Spleen (tissue), 11 donors: ENCODE results near the gene RORB. TPM values are rescaled to one million over a fixed set of nuclear protein-coding genes. Genes with fewer than 3 reads are reported as not detected.
A peak's percentile ranks its signal among the peaks of the same experiment; 100 is the strongest.

Experiments used
- DNase-seq: peaks from one replicate; pipeline ENCODE4 v3.0.0-alpha.2; 2020
- H3K27ac ChIP-seq, 8 donors: fragments of 200-600 bp; sonication (generic) in 7 of 8; 1 replicate in 4 of 8; 2 replicates in 4 of 8; pipeline versions ENCODE4 v1.5.0 to v1.8.0; 2016 to 2021; ENCODE audit warnings: inconsistent platforms in 4 of 8, mild to moderate bottlenecking in 4 of 8, moderate library complexity in 1 of 8
- H3K27me3 ChIP-seq, 7 donors: fragments of 200-600 bp; sonication (generic) in 6 of 7; replicated peaks in 1 of 7; 1 replicate in 4 of 7; 2 replicates in 3 of 7; pipeline versions ENCODE4 v1.5.0 to v1.8.0; 2016 to 2021; ENCODE audit warnings: inconsistent platforms in 3 of 7, mild to moderate bottlenecking in 1 of 7
- H3K36me3 ChIP-seq, 6 donors: fragments of 200-600 bp; sonication (generic) in 5 of 6; 1 replicate in 4 of 6; 2 replicates in 2 of 6; pipeline versions ENCODE4 v1.5.0 to v1.8.0; 2016 to 2021; ENCODE audit warnings: inconsistent platforms in 2 of 6
- H3K4me1 ChIP-seq, 6 donors: fragments of 200-600 bp; sonication (generic) in 5 of 6; 1 replicate in 3 of 6; 2 replicates in 3 of 6; pipeline versions ENCODE4 v1.5.0 to v1.8.0; 2016 to 2021; ENCODE audit warnings: inconsistent platforms in 3 of 6
- H3K4me3 ChIP-seq, 8 donors: fragments of 200-600 bp; sonication (generic) in 7 of 8; 1 replicate in 4 of 8; 2 replicates in 4 of 8; pipeline versions ENCODE4 v1.5.0 to v1.8.0; 2016 to 2021; ENCODE audit warnings: inconsistent platforms in 4 of 8, mild to moderate bottlenecking in 4 of 8, moderate library complexity in 2 of 8
- H3K9me3 ChIP-seq, 8 donors: fragments of 200-600 bp; sonication (generic) in 7 of 8; 1 replicate in 4 of 8; 2 replicates in 4 of 8; pipeline versions ENCODE4 v1.5.0 to v1.8.0; 2016 to 2021; ENCODE audit warnings: inconsistent platforms in 4 of 8
- POLR2A ChIP-seq, 3 donors: fragments of 450-650 bp; IDR thresholded peaks; one replicate each; pipeline ENCODE4 v1.5.1; 2017; ENCODE audit warnings: antibody characterized with exemption in 3 of 3, mild to moderate bottlenecking in 1 of 3
- POLR2AphosphoS5 ChIP-seq, 3 donors: sonication (generic); formaldehyde crosslinking; IDR thresholded peaks; one replicate each; pipeline ENCODE4 v1.5.1; 2017; ENCODE audit warnings: antibody characterized with exemption in 3 of 3
- WGBS, 5 donors: extraction: QIAGEN DNeasy Blood & Tissue Kit in 3 of 5; methylation state at CpG; one replicate each; pipeline versions ENCODE4 v1.1.5 to v1.1.7; 2013 to 2018; 5-methylcytosine and 5-hydroxymethylcytosine counted together
- intact Hi-C: fragments of 100-400 bp; cut with DNase I; formaldehyde crosslinking; loops from one replicate; pipeline ENCODE4 v1.15.0; 2023; ENCODE audit warnings: low total_unique reads
- polyA plus RNA-seq, 3 donors: library from polyadenylated mRNA; stranded (reverse); fragments of 200-250 nt; gene quantifications; one replicate each; pipeline ENCODE4 v1.2.1, GENCODE V29; 2013
- total RNA-seq, 7 donors: library from RNA; depleted of rRNA in 3 of 7; stranded (reverse); fragments of >200 nt in 3 of 7; fragmentation: NEBNext Ultra II Directional in 4 of 7; extraction: Animal tissue kit (Norgen Biotek cat#: 25700) in 4 of 7; gene quantifications; one replicate each; pipeline versions ENCODE4 v1.1.0 to v1.2.1, GENCODE V29; 2016 to 2021
- TF ChIP-seq, protein P1 (sequence below), 11 experiments: fragments of 200-600 bp in 7 of 11; fragments of 450-650 bp in 4 of 11; sonication (generic) in 4 of 11; IDR thresholded peaks in 8 of 11; conservative IDR thresholded peaks in 3 of 11; 1 replicate in 7 of 11; 2 replicates in 4 of 11; pipeline versions ENCODE4 v1.4.0 to v1.8.0; 2016 to 2021; ENCODE audit warnings: antibody characterized with exemption in 11 of 11, inconsistent platforms in 4 of 11, mild to moderate bottlenecking in 1 of 11
- donor health status: healthy with polysubstance abuse.
- donor health status: DM: no; HTN: no; CAD: no; lungs with moderate emphysema.
- donor health status: DM: no; HTN: no; CAD: no.
- donor health status: Bipolar disorder and iron deficiency.
- donor health status: healthy.
- donor health status: DM: no; HTN: no; CAD: no.
- donor health status: DM: yes; HTN: yes; CAD: no.

RORB gene
- total and polyA plus RNA-seq, 10 donors: 0.02 to 0.18 (median 0.09) TPM; not detected in 2

DNA sequence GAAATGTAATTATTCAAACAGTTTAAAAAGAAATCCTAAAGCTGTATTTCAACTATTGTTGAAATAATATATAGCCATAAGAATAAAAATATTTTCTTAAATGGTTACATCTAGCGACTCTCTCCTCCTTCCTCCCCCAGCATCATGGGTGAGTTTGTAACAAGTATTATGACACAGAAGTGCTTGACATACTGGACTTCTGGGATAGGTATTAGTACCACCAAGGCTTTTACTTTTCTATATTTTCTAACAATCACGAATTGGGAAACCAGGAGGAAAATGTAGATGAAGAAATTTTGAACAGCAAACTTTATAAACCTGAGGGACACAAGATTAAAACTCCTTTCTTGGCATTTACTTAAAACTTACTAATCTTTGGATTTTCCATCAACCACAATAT, 4.4 kb downstream of the RORB start:
- no peaks in the 10 kb centered on the region for H3K9me3 ChIP-seq
- no peaks in the 10 kb centered on the region for H3K36me3 ChIP-seq
- peaks cover 0 to 75% (median 55%) of the 10 kb centered on the region in 7 donors for H3K27me3 ChIP-seq
- peaks cover 11 to 44% (median 35%) of the 10 kb centered on the region in 6 donors for H3K4me1 ChIP-seq
- intact Hi-C loops: no loop called here
- DNase-seq: no peak
- TF ChIP-seq POLR2AphosphoS5 (IDR thresholded peaks at IDR 0.05) (no peak), POLR2A (IDR thresholded peaks at IDR 0.05) (no peak)
- TF ChIP-seq, protein P1, sequence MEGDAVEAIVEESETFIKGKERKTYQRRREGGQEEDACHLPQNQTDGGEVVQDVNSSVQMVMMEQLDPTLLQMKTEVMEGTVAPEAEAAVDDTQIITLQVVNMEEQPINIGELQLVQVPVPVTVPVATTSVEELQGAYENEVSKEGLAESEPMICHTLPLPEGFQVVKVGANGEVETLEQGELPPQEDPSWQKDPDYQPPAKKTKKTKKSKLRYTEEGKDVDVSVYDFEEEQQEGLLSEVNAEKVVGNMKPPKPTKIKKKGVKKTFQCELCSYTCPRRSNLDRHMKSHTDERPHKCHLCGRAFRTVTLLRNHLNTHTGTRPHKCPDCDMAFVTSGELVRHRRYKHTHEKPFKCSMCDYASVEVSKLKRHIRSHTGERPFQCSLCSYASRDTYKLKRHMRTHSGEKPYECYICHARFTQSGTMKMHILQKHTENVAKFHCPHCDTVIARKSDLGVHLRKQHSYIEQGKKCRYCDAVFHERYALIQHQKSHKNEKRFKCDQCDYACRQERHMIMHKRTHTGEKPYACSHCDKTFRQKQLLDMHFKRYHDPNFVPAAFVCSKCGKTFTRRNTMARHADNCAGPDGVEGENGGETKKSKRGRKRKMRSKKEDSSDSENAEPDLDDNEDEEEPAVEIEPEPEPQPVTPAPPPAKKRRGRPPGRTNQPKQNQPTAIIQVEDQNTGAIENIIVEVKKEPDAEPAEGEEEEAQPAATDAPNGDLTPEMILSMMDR (IDR thresholded peaks at IDR 0.05 in 8 of 11, conservative IDR thresholded peaks at IDR 0.05 in 3 of 11): no peak
- no peak overlapping the region for H3K4me3 ChIP-seq
- WGBS, 5 donors: 38 to 49% (median 48%) methylated on average over 2 of the region's 2 CpGs
- no peak overlapping the region for H3K27ac ChIP-seq

DNA sequence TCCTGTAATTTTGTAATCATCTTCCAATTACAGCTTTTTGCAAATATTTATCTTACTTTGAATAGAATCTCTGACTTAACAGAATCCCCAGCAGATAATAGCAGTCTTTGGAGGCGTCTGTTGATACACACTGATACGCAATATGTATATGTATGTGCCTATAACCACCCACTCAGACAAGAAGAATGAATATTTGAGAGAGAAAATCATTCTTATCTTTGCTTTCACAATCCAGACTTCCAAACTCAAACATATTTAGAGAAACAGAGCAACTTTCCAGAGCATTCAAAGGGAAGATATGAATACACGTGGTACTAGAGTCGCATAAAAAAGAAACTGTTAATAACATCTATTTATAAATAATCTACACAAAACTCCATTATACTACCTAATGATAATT, 6.1 kb downstream of the RORB start:
- TF ChIP-seq, protein P1 (IDR thresholded peaks at IDR 0.05 in 8 of 11, conservative IDR thresholded peaks at IDR 0.05 in 3 of 11): no peak
- TF ChIP-seq POLR2A (IDR thresholded peaks at IDR 0.05) (no peak), POLR2AphosphoS5 (IDR thresholded peaks at IDR 0.05) (no peak)
- Histone ChIP-seq H3K4me1 (peaks cover 10 to 28% (median 26%) of the 10 kb centered on the region in 6 donors), H3K4me3 (no peak overlapping the region), H3K36me3 (no peaks in the 10 kb centered on the region), H3K27ac (no peak overlapping the region), H3K27me3 (peaks cover 0 to 58% (median 39%) of the 10 kb centered on the region in 7 donors), H3K9me3 (no peaks in the 10 kb centered on the region)
- DNase-seq: no peak
- intact Hi-C loops: no loop called here
- WGBS, 5 donors: 82 to 88% (median 85%) methylated on average over 4 of the region's 4 CpGs

DNA sequence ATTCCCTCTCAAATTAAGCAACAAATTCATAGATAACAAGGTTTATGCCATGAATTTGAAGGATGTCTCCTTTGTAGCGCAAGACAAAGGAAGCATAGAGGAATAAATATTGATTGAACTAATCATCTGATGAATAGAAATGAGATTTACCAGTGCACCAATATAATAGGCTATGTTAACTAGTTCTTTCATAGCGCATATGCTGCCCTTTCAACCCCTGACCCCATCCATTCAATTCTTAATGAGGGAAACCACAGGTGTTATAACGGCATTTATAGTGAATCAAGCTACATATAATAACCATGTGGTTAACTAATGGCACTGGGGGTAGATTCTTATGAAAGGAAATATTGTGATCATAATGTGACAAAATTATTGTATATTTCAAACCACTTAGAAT, 6.5 kb downstream of the RORB start:
- 86 to 93% (median 89%) methylated on average over 3 of the region's 3 CpGs for WGBS, 5 donors
- H3K4me3 ChIP-seq: no peak overlapping the region
- H3K27ac ChIP-seq: no peak overlapping the region
- H3K36me3 ChIP-seq: no peaks in the 10 kb centered on the region
- TF ChIP-seq, protein P1 (IDR thresholded peaks at IDR 0.05 in 8 of 11, conservative IDR thresholded peaks at IDR 0.05 in 3 of 11): no peak
- TF ChIP-seq POLR2AphosphoS5 (IDR thresholded peaks at IDR 0.05) (no peak), POLR2A (IDR thresholded peaks at IDR 0.05) (no peak)
- H3K4me1 ChIP-seq: peaks cover 6 to 23% (median 21%) of the 10 kb centered on the region in 6 donors
- H3K27me3 ChIP-seq: peaks cover 0 to 54% (median 35%) of the 10 kb centered on the region in 7 donors
- H3K9me3 ChIP-seq: no peaks in the 10 kb centered on the region
- no peak for DNase-seq
- intact Hi-C loops: no loop called here

DNA sequence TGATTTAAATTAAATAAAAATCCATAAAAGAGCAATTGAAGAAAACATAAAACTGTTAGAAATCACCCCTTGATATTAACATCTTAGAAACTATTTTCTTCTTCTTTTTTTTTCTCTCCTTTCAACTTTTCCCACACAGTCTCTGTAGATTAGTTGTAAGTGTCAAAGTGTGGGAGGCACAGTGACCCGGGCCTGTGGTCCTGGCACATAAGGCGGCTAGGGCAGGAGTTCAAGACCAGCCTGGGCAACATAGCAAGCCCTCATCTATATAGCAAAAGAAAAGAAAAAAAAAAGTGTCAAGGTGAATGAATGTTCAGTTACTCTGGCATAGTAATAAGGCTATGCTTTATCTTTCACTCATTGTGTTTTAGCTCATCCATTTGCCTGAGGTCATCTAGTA, 14.2 kb downstream of the RORB start:
- no peaks in the 10 kb centered on the region for H3K27me3 ChIP-seq
- 80 to 89% (median 88%) methylated on average over 2 of the region's 2 CpGs for WGBS, 5 donors
- no peak overlapping the region for H3K4me3 ChIP-seq
- peak; percentile 27 for DNase-seq
- TF ChIP-seq POLR2A (IDR thresholded peaks at IDR 0.05) (no peak), POLR2AphosphoS5 (IDR thresholded peaks at IDR 0.05) (no peak)
- intact Hi-C loops: no loop called here
- no peaks in the 10 kb centered on the region for H3K4me1 ChIP-seq
- H3K36me3 ChIP-seq: no peaks in the 10 kb centered on the region
- no peaks in the 10 kb centered on the region for H3K9me3 ChIP-seq
- no peak overlapping the region for H3K27ac ChIP-seq

DNA sequence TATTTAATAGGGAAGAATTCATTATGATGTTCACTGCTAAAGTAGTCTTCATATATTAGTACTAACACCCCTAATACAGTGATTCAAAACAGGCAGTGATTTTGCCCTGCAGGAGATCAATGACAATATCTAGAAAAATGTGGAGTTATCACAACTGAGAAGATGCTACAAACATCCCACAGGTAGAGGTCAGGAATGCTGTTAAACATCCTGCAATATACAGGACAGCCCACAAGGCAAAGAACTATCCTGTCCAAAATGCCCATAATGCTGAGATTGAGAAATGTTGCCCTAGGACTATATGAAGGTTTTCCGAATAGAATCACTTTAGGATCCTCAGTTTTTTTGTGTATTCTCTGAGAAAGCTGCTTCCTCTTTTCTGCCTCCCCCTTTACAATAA, 15.3 kb downstream of the RORB start:
- no peaks in the 10 kb centered on the region for H3K27me3 ChIP-seq
- TF ChIP-seq, protein P1 (IDR thresholded peaks at IDR 0.05 in 8 of 11, conservative IDR thresholded peaks at IDR 0.05 in 3 of 11): no peak
- no peak for TF ChIP-seq POLR2A (IDR thresholded peaks at IDR 0.05)
- TF ChIP-seq POLR2AphosphoS5 (IDR thresholded peaks at IDR 0.05): no peak
- H3K9me3 ChIP-seq: no peaks in the 10 kb centered on the region
- H3K27ac ChIP-seq: no peak overlapping the region
- no peaks in the 10 kb centered on the region for H3K4me1 ChIP-seq
- DNase-seq: no peak
- no peak overlapping the region for H3K4me3 ChIP-seq
- H3K36me3 ChIP-seq: no peaks in the 10 kb centered on the region
- 88 to 97% (median 91%) methylated on average over 1 of the region's 1 CpG for WGBS, 5 donors
- intact Hi-C loops: no loop called here
